Measurements from ENCODE around the gene CXXC5. TPM values are rescaled to one million over a fixed set of nuclear protein-coding genes. Genes with fewer than 3 reads are reported as not detected.
A peak's percentile ranks its signal among the peaks of the same experiment; 100 is the strongest.

CXXC5 gene
- total and polyA plus RNA-seq, 9 of the 15 experiments (the other 6 are each of a cell fraction or from before 2014, with no cell fraction given): 1.9 to 123 (median 45.8) TPM

DNA sequence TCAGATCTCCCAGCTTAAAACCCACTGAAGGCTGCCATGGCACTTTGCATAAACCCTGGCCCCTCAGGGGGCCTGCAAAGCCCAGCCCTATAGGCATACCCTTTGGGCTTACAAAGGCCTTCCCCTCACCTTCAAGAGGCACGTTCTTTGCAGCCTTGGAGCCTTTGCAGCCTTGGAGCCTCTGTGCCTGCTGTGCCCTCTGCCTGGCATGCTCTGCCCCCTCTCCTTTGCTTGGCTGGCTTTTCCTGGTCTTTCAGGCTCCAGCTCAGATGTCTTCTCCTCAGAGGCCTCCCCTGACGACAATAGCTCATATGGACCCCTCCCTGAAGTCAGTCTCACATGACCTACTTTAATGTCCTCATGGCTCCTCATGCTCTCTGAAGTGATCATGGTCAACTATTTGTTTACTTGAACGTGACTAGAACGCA is 60.3 kb downstream of the CXXC5 start:
- Histone ChIP-seq H3K36me3 (ENCODE audit: control insufficient read depth, insufficient read depth, low read length) (no peaks in the 10 kb centered on the region), H3K27me3 (ENCODE audit: control insufficient read depth in 2 of 2, insufficient read depth in 2 of 2, low read length in 2 of 2) (no peaks in the 10 kb centered on the region), H3K9me3 (replicated peaks; ENCODE audit: control insufficient read depth, insufficient read depth, low read depth, low read length) (no peaks in the 10 kb centered on the region), H3K9ac (ENCODE audit: insufficient read depth in 1 of 2, low read depth in 2 of 2, low read length in 2 of 2) (peak overlapping the region; percentile 21 to 57; a peak in 2 of 4 replicates), H3K79me2 (ENCODE audit: control insufficient read depth, insufficient read depth, low read length) (no peaks in the 10 kb centered on the region), H3K4me2 (ENCODE audit: insufficient read depth, low read length) (peak overlapping the region; percentile 77; the same call in 1 of the 2 replicates), H3K9me1 (ENCODE audit: control insufficient read depth, insufficient read depth, low read length) (no peaks in the 10 kb centered on the region), H3K27ac (ENCODE audit: extremely low read depth, low read depth, low read length) (peak overlapping the region; percentile 81), H4K20me1 (replicated peaks; ENCODE audit: control insufficient read depth, insufficient read depth, low read length) (no peaks in the 10 kb centered on the region), H3K4me1 (replicated peaks in 1 of 2; ENCODE audit: control insufficient read depth in 2 of 2, insufficient read depth in 2 of 2, low read length in 2 of 2) (peaks cover 38 to 55% of the 10 kb centered on the region in 2 experiments), H3K4me3 (no peak overlapping the region), H2AFZ (ENCODE audit: low read depth, low read length) (peak overlapping the region; percentile 61)
- 46% methylated on average over 4 of the region's 4 CpGs for WGBS (ENCODE audit: insufficient coverage, low coverage, missing lambda C conversion rate)
- FAIRE-seq (peak; percentile 52), DNase-seq (ENCODE audit: extremely low read depth in 1 of 4, low spot score in 3 of 4) (no peak), ATAC-seq (no peak)
- CTCF ChIA-PET (ENCODE audit: low intra/inter-chr PET ratio): interaction anchor here (0.6 to 0.7 kb wide), 3 partner anchors 57 to 286 kb away, joined by 3 to 5 read pairs (median 5); no protein-coding TSS in a partner anchor
- BruUV-seq (replicated peaks): no TSS peak
- TF ChIP-seq ZNF24 (IDR thresholded peaks at IDR 0.05): 0 out of 2 replicates have a peak, but pooled peaks have one; percentile 1
- no peak for TF ChIP-seq SOX6 (IDR thresholded peaks at IDR 0.05)
- peak in 1 of 2 experiments; percentile 5; a peak in 1 of 4 replicates for TF ChIP-seq NONO (IDR thresholded peaks at IDR 0.05; ENCODE audit: low read depth in 2 of 2, low read length in 1 of 2)
- TF ChIP-seq ZNF175 (CRISPR knock-in tag; IDR thresholded peaks at IDR 0.05; ENCODE audit: low read depth): no peak
- TF ChIP-seq FOXA3 (CRISPR knock-in tag; conservative IDR thresholded peaks at IDR 0.05 in 1 of 2, IDR thresholded peaks at IDR 0.05 in 1 of 2): 0 out of 4 replicates have a peak, but pooled peaks of 1 of the 2 experiments have one; percentile 28
- TF ChIP-seq, protein P1, sequence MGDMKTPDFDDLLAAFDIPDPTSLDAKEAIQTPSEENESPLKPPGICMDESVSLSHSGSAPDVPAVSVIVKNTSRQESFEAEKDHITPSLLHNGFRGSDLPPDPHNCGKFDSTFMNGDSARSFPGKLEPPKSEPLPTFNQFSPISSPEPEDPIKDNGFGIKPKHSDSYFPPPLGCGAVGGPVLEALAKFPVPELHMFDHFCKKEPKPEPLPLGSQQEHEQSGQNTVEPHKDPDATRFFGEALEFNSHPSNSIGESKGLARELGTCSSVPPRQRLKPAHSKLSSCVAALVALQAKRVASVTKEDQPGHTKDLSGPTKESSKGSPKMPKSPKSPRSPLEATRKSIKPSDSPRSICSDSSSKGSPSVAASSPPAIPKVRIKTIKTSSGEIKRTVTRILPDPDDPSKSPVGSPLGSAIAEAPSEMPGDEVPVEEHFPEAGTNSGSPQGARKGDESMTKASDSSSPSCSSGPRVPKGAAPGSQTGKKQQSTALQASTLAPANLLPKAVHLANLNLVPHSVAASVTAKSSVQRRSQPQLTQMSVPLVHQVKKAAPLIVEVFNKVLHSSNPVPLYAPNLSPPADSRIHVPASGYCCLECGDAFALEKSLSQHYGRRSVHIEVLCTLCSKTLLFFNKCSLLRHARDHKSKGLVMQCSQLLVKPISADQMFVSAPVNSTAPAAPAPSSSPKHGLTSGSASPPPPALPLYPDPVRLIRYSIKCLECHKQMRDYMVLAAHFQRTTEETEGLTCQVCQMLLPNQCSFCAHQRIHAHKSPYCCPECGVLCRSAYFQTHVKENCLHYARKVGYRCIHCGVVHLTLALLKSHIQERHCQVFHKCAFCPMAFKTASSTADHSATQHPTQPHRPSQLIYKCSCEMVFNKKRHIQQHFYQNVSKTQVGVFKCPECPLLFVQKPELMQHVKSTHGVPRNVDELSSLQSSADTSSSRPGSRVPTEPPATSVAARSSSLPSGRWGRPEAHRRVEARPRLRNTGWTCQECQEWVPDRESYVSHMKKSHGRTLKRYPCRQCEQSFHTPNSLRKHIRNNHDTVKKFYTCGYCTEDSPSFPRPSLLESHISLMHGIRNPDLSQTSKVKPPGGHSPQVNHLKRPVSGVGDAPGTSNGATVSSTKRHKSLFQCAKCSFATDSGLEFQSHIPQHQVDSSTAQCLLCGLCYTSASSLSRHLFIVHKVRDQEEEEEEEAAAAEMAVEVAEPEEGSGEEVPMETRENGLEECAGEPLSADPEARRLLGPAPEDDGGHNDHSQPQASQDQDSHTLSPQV (IDR thresholded peaks at IDR 0.05): peak; percentile 8; the same call in 1 of the 2 replicates
- POLR2A ChIA-PET: interaction anchor here (0.7 to 5.0 kb wide), 5 partner anchors 8 to 1710 kb away, joined by 3 to 28 read pairs (median 16); partner anchors contain the start of gene CXXC5
- intact Hi-C loops (cut with micrococcal nuclease): no loop called here
- in situ Hi-C loops (cut with MboI): no loop called here

All from K562 (cell line).